DOHH2 (cell line): ENCODE measurements around the gene ITPKC.

ENCODE experiments used
- CTCF ChIP-seq: fragments of 200-600 bp; sonication (generic); IDR thresholded peaks from one replicate; pipeline ENCODE4 v1.5.1; 2014; ENCODE audit warnings: antibody characterized with exemption, mild to moderate bottlenecking, low read depth, low read length; ENCODE audit not compliant: poor library complexity, severe bottlenecking
- EZH2phosphoT487 ChIP-seq: fragments of 200-600 bp; sonication (generic); IDR thresholded peaks from 2 replicates; pipeline ENCODE4 v1.6.1; 2017; ENCODE audit warnings: borderline replicate concordance, mild to moderate bottlenecking, antibody characterized with exemption, low read length, moderate library complexity, mixed read lengths

- peak; percentile 20 for TF ChIP-seq CTCF
- TF ChIP-seq EZH2phosphoT487 = no peak
Measured at GRCh38 chr19:40714441-40715299, 2.2 kb upstream of the ITPKC start.
